Measurements from ENCODE around the gene TGM2. TPM values are rescaled to one million over a fixed set of nuclear protein-coding genes. Genes with fewer than 3 reads are reported as not detected.
A peak's percentile ranks its signal among the peaks of the same experiment; 100 is the strongest.

Gene TGM2
- total and polyA plus RNA-seq, 2 donors (not counting 3 experiments of a cell fraction or from before 2014, with no cell fraction given) = 861 to 868 TPM

DNA sequence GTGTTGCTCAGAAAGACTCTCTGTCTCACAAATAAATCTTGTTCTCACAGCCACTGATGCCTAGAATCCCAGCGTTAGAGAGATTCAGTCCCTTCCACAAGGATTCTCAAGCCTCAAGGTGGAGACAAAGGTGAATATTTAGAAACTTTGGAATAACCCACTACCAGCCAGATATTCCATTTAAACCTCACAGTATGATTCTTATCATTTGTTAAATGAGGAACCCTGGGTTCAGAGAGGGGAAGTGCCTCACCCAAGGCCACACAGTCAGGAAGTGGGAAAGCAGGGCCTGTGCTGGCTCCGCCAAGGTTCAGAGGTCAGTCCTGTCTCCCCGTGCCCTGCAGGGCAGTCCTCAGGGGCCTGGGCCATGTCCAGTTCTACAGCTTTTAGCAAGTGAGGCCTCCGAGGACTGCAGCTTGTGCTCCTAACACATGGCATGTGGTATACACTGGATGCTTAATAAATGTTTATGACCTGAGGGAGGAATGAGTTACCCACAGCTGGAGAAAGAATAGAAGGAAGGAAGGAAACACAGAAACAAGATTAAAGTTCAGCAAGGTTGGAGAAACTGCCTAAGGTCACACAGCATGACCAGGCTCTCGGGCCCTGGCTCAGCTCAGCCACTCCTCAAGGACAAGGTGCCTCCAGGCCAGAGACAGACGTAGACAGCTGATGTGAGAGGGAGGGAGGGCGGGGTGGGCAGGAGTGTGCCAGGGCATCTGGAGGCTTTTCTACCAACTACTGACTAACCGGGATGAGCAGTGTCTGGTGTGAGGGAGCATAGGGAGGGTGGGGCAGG lies 3.9 kb upstream of the TGM2 start:
- ChIA-PET CTCF (interaction anchor here (0.7 to 8.8 kb wide), 5 partner anchors 17 to 111 kb away, joined by 3 to 156 read pairs (median 34); no protein-coding TSS in a partner anchor), POLR2A (no interaction called here)
- no peaks in the 10 kb centered on the region for H3K9me1 ChIP-seq (replicated peaks; ENCODE audit: control insufficient read depth, extremely low read depth, insufficient read depth, low read length)
- H3K27ac ChIP-seq (ENCODE audit: insufficient read depth, low read depth, low read length) = peak overlapping the region; percentile 96
- BruUV-seq (replicated peaks) = no TSS peak
- peaks cover 17% of the 10 kb centered on the region for H3K79me2 ChIP-seq (ENCODE audit: control insufficient read depth, insufficient read depth, low read length)
- no peaks in the 10 kb centered on the region for H3K9me3 ChIP-seq (replicated peaks; ENCODE audit: control insufficient read depth, insufficient read depth, low read length)
- no peaks in the 10 kb centered on the region for H3K27me3 ChIP-seq (ENCODE audit: control insufficient read depth in 2 of 2, insufficient read depth in 2 of 2, low read length in 2 of 2)
- peak overlapping the region; percentile 45 for H2AFZ ChIP-seq (ENCODE audit: low read depth, low read length)
- no peaks in the 10 kb centered on the region for H3K36me3 ChIP-seq (ENCODE audit: control insufficient read depth in 2 of 2, extremely low read depth in 1 of 2, insufficient read depth in 2 of 2, low read length in 2 of 2)
- no peaks in the 10 kb centered on the region for H4K20me1 ChIP-seq (replicated peaks; ENCODE audit: control insufficient read depth, extremely low read depth, insufficient read depth, low read length)
- peak overlapping the region; percentile 11 for H3K4me2 ChIP-seq (ENCODE audit: insufficient read depth, low read length)
- DNase-seq (ENCODE audit: low read depth, low spot score) (peak; percentile 33), FAIRE-seq (peak; percentile 71)
- dilution Hi-C loops (cut with MboI; ENCODE audit: extremely low pct_ligation_motif_present, low sequenced_read_pairs) (no loop called here), intact Hi-C loops (cut with micrococcal nuclease) (loop anchor here (1.0 to 5.0 kb wide), 3 partner anchors 10 to 108 kb away; no protein-coding TSS in a partner anchor)
- peak overlapping the region; percentile 58 for H3K9ac ChIP-seq (replicated peaks; ENCODE audit: extremely low read depth, insufficient read depth, low read length)
- TF ChIP-seq GATA2 (IDR thresholded peaks at IDR 0.05; ENCODE audit: insufficient read depth, insufficient read length, low read depth, low read length) (peak; percentile 89), MYC (IDR thresholded peaks at IDR 0.05; ENCODE audit: low read depth, low read length) (no peak), JUN (IDR thresholded peaks at IDR 0.05; ENCODE audit: borderline replicate concordance, insufficient read depth, insufficient read length, low read depth) (no peak), POLR2AphosphoS5 (IDR thresholded peaks at IDR 0.05; ENCODE audit: insufficient read depth, low read depth, low read length) (no peak), POLR2A (IDR thresholded peaks at IDR 0.05; ENCODE audit: low read depth, low read length) (no peak), FOS (IDR thresholded peaks at IDR 0.05; ENCODE audit: borderline replicate concordance, insufficient read depth, low read length) (no peak)
- H3K4me3 ChIP-seq (replicated peaks in 1 of 3; ENCODE audit: insufficient read depth in 1 of 3, low read depth in 1 of 3, low read length in 3 of 3) = no peak overlapping the region
- H3K4me1 ChIP-seq (ENCODE audit: control insufficient read depth, extremely low read depth, insufficient read depth, low read length) = peaks cover 67% of the 10 kb centered on the region
